Activated naive CD8-positive, alpha-beta T cell treated with anti-CD3 and anti-CD28 coated beads, Interleukin-2, amount 50 U/mL, for 24 hours (primary cell): Measurements from ENCODE around the gene ENTPD3.

Experiments
- ATAC-seq: fragments of 150-1000 bp; cut with Tn5 transposase; one replicate; pipeline ENCODE4 v1.10.0; 2021
- DNase-seq: peaks from one replicate; pipeline ENCODE4 v3.0.0; 2021
- H3K27ac Mint-ChIP-seq: one replicate; pipeline ENCODE4 v1.8.0; 2021; ENCODE audit warnings: mild to moderate bottlenecking, mixed read lengths
- H3K27me3 Mint-ChIP-seq: one replicate; pipeline ENCODE4 v1.8.0; 2021; ENCODE audit warnings: mixed read lengths
- H3K36me3 Mint-ChIP-seq: one replicate; pipeline ENCODE4 v1.8.0; 2021; ENCODE audit warnings: low read depth, mixed read lengths
- H3K4me1 Mint-ChIP-seq: one replicate; pipeline ENCODE4 v1.8.0; 2021; ENCODE audit warnings: mixed read lengths
- H3K4me3 Mint-ChIP-seq: one replicate; pipeline ENCODE4 v1.8.0; 2021; ENCODE audit warnings: mild to moderate bottlenecking, moderate library complexity, mixed read lengths
- H3K9me3 Mint-ChIP-seq: one replicate; pipeline ENCODE4 v1.8.0; 2021; ENCODE audit warnings: mixed read lengths

Gene ENTPD3, protein sequence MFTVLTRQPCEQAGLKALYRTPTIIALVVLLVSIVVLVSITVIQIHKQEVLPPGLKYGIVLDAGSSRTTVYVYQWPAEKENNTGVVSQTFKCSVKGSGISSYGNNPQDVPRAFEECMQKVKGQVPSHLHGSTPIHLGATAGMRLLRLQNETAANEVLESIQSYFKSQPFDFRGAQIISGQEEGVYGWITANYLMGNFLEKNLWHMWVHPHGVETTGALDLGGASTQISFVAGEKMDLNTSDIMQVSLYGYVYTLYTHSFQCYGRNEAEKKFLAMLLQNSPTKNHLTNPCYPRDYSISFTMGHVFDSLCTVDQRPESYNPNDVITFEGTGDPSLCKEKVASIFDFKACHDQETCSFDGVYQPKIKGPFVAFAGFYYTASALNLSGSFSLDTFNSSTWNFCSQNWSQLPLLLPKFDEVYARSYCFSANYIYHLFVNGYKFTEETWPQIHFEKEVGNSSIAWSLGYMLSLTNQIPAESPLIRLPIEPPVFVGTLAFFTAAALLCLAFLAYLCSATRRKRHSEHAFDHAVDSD

DNA sequence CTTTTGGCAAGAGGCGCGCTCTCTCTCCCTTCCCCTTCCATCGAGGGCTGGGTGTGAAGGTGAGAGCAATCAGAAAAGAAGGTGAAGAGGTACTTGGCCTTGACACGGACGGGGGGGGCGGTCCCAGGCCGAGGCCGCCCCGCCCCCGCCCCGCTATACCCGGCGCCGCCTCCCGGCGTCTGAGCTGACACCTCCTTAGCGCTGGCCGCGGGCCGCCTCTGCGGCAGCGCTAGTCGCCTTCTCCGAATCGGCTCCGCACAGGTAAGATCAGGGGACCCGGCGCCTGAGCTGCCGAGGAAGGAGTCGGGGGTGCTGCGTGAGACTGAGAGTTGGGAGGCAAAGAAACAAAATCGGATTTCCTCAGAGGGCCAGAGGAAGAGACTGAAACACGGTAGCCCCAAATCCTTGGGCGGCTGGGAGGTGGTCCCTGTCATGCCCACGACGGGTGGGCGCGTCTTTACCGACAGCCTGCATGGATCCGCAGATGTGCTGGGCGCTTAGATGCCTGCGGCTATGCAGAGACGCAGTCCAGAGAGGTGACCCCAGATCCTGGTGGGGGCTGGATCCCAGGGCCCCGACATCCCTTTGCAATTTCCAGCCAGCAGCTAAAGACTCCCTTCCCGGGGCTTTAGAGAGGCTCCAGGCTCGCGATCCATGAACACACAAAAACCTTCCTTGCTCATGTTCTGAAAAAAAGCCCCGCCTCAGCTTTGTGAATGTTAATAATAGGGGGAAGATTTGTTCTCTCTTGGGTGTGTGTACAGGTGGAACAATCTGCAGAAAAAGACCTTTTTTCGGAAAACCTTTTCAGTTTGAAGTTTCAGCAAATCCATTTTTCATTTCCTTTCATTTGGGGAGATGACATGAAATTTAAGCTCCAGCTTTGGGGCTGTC lies at the start of gene ENTPD3:
Gene ENTPD3 (plus strand): TSS at position 184 of the 894 bp plus-strand sequence. CDS start 874 bp downstream, outside the sequence.
- H3K4me3 Mint-ChIP-seq: peak within 1 kb of the TSS; percentile 59
- no peak within 1 kb of the TSS for H3K27ac Mint-ChIP-seq
- H3K9me3 Mint-ChIP-seq: no peaks in the 10 kb centered on the region
- peaks cover 3% of the 10 kb centered on the region for H3K4me1 Mint-ChIP-seq
- peaks cover 33% of the 10 kb centered on the region for H3K27me3 Mint-ChIP-seq
- ATAC-seq (peak; percentile 80), DNase-seq (peak; percentile 40)
- H3K36me3 Mint-ChIP-seq: no peaks in the 10 kb centered on the region

DNA sequence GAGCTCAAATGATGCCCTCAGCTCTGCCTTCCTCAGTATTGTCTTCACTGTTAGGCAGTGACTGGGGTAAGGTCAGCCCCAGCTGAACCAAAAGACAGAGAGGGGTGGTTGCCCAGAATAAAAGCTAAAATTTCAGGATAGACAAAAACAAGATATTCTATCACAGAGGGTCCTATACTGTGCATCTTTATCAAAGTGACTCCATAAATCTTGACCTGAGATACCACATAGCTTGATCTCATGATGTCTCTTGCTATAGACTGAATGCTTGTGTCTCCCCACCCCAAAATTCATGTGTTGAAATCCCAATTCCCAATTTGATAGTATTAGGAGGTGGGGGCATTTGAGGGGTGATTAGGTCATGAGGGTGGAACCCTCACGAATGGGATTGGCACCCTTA lies 47.1 kb upstream of the ENTPD3 start:
- H3K4me1 Mint-ChIP-seq: peaks cover 23% of the 10 kb centered on the region
- no peak overlapping the region for H3K4me3 Mint-ChIP-seq
- H3K9me3 Mint-ChIP-seq: no peaks in the 10 kb centered on the region
- DNase-seq: no peak
- no peak overlapping the region for H3K27ac Mint-ChIP-seq
- no peak for ATAC-seq
- peaks cover 4% of the 10 kb centered on the region for H3K27me3 Mint-ChIP-seq
- no peaks in the 10 kb centered on the region for H3K36me3 Mint-ChIP-seq

DNA sequence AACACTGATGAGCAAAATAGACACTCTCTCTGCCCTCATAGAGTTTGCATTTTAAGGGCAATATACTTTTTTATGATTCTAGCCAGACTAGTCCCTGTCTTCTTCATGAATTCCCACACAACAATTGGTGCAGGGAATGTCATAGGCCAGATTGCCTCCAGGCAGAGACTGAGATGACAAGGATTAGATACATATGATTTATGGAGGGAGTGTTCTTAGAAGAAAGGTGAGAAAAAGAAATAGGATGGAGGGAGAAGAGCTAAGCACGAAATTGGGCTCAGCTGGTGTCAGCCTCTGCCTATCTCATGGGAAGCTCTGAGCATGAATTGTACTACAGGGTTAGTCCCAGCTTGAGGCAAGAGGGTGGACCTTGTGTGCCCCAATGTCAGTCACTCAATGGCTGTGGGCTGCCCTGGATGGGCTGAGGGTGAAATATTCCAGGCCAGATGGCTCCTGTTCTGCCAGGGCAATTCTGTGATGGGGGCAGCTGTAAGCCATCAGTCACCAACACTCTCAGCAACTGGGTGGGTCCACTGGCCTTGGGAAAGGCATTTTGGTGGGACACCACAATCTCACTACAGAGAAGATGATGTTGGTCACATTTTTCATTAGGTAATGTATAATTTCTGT lies 46.3 kb upstream of the ENTPD3 start:
- Mint-ChIP-seq H3K36me3 (no peaks in the 10 kb centered on the region), H3K27me3 (peaks cover 4% of the 10 kb centered on the region), H3K27ac (no peak overlapping the region), H3K9me3 (no peaks in the 10 kb centered on the region), H3K4me3 (no peak overlapping the region), H3K4me1 (peaks cover 23% of the 10 kb centered on the region)
- no peak for DNase-seq
- no peak for ATAC-seq

DNA sequence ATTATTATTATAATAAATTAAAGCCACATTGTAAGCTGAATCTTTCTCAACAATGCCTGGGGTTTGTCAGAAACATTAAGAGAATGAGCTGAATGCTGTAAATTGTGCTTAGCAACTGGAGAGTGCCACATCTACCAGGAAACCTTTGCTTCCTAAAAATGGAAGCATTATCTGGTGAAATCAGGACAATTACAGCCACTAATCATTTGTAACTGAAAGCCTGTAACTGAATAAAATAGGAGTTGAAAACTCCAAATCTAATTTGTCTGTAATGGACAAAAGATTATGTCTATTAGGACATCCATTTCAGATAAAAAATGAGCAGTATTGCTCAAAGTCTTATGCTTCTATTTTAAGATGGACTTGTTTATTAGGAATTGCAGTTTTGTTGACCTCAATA lies 45.3 kb upstream of the ENTPD3 start:
- Mint-ChIP-seq H3K27me3 (peaks cover 4% of the 10 kb centered on the region), H3K4me1 (peaks cover 15% of the 10 kb centered on the region), H3K27ac (no peak overlapping the region), H3K9me3 (no peaks in the 10 kb centered on the region), H3K4me3 (no peak overlapping the region), H3K36me3 (no peaks in the 10 kb centered on the region)
- DNase-seq (no peak), ATAC-seq (no peak)

DNA sequence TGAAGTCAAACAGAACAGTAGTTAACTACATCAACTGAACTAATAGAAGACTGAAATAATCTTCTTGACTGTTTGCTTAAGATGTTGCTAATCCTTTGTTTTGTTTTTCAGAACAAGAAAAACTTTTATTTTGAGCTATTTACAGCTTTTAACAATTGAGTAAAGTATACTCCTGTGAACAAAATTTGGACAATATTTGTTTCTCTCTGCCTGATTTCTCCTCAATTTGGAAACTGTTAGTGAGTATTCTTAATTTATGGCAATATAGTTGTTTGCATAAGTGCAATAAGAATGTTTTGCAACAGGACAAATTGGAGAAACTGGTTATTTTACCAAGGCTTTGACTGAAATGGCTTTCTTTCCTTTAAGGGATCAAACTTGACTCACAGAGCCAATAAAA lies 36.5 kb upstream of the ENTPD3 start:
- Mint-ChIP-seq H3K27me3 (peaks cover 21% of the 10 kb centered on the region), H3K4me1 (no peaks in the 10 kb centered on the region), H3K36me3 (peaks cover 3% of the 10 kb centered on the region)

DNA sequence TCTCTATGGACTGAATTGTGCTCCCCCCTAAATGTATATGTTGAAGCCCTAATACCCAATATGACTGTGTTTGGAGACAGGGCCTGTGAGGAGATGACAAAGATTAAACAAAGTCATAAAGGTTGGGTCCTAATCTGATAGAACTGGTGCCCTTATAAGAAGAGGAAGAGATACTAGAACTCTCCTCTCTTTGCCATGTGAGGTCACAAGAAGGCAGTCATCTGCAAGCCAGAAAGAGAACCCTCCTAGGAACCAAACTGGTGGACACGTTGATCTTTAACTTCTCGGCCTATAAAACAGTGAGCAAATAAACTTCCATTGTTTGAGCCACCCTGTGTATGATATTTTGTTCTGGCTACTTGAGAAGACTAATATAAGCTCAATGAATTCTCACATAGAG lies 31.6 kb upstream of the ENTPD3 start:
- peaks cover 23% of the 10 kb centered on the region for H3K27me3 Mint-ChIP-seq
- no peaks in the 10 kb centered on the region for H3K4me1 Mint-ChIP-seq
- ATAC-seq (no peak), DNase-seq (no peak)
- H3K36me3 Mint-ChIP-seq: no peaks in the 10 kb centered on the region
- H3K27ac Mint-ChIP-seq: no peak overlapping the region
- no peak overlapping the region for H3K4me3 Mint-ChIP-seq
- H3K9me3 Mint-ChIP-seq: peaks cover 10% of the 10 kb centered on the region

More for the DNA sequence above, 36.5 kb upstream of the ENTPD3 start:
- DNase-seq: no peak
- H3K27ac Mint-ChIP-seq: no peak overlapping the region
- H3K4me3 Mint-ChIP-seq: no peak overlapping the region
- ATAC-seq: no peak
- peaks cover 10% of the 10 kb centered on the region for H3K9me3 Mint-ChIP-seq

DNA sequence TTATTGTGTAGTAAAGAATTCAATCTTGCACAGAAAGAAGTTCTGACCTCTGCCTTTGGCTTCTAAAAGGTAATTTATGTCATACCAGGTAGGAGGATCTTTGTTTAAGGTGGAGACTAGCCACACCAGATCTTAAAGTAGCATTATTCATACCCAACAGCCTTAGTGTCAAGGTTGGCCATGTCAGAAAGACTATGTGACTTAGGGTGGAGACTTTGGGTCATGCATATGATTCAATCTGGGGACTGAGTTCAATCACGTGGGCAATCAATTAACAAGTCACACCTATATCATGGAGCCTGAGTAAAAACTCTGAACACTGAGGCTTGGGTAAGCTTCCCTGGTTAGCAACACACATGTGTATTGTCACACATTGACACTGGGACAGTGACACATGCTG lies 28.5 kb upstream of the ENTPD3 start:
- DNase-seq (no peak), ATAC-seq (no peak)
- Mint-ChIP-seq H3K27ac (no peak overlapping the region), H3K4me1 (no peaks in the 10 kb centered on the region), H3K9me3 (no peaks in the 10 kb centered on the region), H3K4me3 (no peak overlapping the region), H3K27me3 (peaks cover 10% of the 10 kb centered on the region), H3K36me3 (no peaks in the 10 kb centered on the region)

DNA sequence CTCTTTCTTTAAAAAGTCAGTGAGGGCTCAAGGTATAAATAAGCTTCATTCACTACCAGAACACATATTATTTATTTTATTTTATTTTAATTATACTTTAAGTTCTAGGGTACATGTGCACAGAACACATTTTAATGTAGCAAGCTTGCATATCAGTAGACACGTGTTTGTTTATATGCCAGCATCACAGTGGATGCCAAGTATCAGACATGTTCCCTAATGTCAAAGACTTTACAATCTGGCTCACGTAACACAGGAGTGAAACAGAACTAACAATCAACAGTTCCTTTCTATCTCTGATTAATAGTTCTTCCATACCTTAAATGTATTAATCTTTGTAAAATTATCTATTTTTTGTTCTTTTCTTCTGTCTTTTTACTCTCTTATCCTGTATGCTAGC lies 23.3 kb upstream of the ENTPD3 start:
- no peak overlapping the region for H3K4me3 Mint-ChIP-seq
- peaks cover 10% of the 10 kb centered on the region for H3K27me3 Mint-ChIP-seq

DNA sequence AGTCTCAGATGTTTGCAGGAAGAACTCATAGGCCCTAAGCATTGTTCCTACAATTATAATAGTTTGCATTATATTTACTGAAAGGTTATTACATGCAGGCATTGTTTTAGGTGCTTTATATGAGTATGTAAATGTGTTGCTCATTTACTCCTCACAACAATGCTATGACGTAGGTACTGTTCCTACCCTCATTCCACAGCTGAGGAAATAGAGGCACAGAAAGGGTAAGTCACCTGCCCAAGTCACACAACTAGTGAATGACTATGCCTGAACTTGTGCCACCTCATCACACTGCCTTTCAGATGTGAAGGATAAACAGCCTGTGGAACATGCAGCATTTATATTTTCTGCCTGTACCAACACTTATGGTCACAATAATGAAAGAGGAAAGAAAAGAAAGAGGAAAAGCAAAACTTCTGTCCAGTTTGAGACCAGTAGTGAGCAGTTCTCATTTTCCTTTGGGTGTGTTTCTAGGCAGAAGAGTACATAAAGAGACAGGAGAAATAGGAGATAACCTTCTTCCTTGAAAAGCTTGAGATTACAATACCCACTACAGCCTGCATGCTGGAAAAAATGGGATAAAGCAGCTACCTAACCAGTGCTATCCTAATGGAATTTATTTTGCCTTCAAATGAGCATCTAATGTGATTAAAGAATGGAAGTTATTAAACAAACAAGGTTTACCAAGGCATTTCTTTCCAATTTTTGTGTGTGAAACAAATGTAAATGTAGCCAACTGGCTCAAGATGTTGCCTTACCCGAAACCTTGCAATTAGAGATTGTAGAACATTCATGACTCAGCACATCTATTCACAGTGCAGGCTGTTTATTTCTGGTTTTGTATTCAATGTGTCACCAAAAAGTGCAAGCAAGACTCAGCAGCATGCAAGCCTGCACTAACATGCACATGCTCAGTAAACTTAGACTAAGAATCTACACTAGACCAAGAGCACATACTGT lies 20.5 kb upstream of the ENTPD3 start:
- peaks cover 12% of the 10 kb centered on the region for H3K27me3 Mint-ChIP-seq
- H3K4me3 Mint-ChIP-seq: no peak overlapping the region
- H3K27ac Mint-ChIP-seq: no peak overlapping the region
- no peaks in the 10 kb centered on the region for H3K9me3 Mint-ChIP-seq
- no peaks in the 10 kb centered on the region for H3K4me1 Mint-ChIP-seq
- DNase-seq (no peak), ATAC-seq (no peak)
- H3K36me3 Mint-ChIP-seq: no peaks in the 10 kb centered on the region

More for the DNA sequence above, 23.3 kb upstream of the ENTPD3 start:
- Mint-ChIP-seq H3K9me3 (no peaks in the 10 kb centered on the region), H3K4me1 (no peaks in the 10 kb centered on the region), H3K27ac (no peak overlapping the region), H3K36me3 (no peaks in the 10 kb centered on the region)
- no peak for DNase-seq
- no peak for ATAC-seq

DNA sequence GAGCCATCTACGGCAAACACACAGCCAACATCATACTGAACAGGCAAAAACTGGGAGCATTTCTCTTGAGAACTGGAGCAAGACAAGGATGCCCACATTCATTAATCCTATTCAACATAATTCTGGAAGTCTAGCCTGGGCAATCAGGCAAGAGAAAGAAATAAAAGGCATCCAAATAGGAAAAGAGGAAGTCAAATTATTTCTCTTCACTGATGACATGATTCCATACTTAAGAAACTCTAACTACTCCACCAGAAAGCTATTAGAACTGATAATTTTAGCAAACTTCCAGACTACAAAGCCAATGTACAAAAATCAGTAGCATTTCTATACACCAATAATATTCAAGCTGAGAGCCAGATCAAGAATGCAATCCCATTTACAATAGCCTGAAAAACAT lies 17.3 kb upstream of the ENTPD3 start:
- no peak overlapping the region for H3K27ac Mint-ChIP-seq
- peaks cover 6% of the 10 kb centered on the region for H3K27me3 Mint-ChIP-seq
- ATAC-seq (no peak), DNase-seq (no peak)
- no peak overlapping the region for H3K4me3 Mint-ChIP-seq
- H3K4me1 Mint-ChIP-seq: no peaks in the 10 kb centered on the region
- no peaks in the 10 kb centered on the region for H3K36me3 Mint-ChIP-seq
- no peaks in the 10 kb centered on the region for H3K9me3 Mint-ChIP-seq

DNA sequence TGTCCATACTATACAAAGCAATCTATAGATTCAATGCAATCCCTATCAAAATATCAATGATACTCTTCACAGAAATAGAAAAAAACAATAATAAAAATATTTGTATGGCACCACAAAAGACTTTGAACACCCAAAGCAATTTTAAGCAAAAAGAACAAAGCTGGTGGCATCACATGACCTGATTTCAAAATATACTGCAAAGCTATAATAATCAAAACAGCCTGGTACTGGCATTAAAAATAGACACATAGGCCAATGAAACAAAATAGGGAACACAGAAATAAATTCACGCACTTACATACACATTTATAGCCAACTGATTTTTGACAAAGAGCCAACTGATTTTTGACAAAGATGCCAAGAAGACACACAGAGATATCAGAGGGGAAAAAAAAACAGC lies 9.2 kb upstream of the ENTPD3 start:
- H3K36me3 Mint-ChIP-seq: no peaks in the 10 kb centered on the region
- peaks cover 12% of the 10 kb centered on the region for H3K9me3 Mint-ChIP-seq
- no peak overlapping the region for H3K27ac Mint-ChIP-seq
- DNase-seq: no peak
- H3K27me3 Mint-ChIP-seq: no peaks in the 10 kb centered on the region
- H3K4me3 Mint-ChIP-seq: no peak overlapping the region
- ATAC-seq: no peak
- peaks cover 5% of the 10 kb centered on the region for H3K4me1 Mint-ChIP-seq

DNA sequence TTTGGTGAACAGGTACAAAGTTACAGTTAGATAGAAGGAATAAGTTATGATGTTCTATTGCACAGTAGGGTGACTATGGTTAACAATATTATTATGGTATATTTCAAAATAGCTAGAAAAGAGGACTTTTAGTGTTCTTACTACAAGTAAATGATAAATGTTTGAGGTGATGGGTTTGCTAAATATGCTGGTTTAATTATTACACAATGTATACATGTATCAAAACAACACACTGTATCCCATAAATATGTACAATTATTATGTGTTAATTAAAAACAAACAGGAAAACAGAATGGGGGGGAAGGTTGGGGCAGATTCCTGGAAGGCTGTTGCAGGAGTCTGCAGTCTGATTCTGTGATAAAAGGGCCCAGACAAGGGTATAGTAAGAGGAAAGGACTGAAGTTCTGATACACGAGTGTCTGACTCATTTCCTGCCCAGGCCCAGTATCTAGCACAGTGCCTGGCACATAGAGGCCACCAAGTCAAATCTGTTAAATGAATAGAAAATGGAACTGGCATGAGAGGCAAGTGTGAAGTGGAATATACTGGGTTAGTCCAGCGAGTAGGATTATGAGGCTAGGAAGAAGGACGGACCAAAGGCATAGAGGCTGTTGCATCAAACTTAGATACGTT lies 7.2 kb upstream of the ENTPD3 start:
- Mint-ChIP-seq H3K4me1 (peaks cover 5% of the 10 kb centered on the region), H3K9me3 (peaks cover 12% of the 10 kb centered on the region), H3K4me3 (no peak overlapping the region), H3K27ac (no peak overlapping the region), H3K27me3 (no peaks in the 10 kb centered on the region), H3K36me3 (no peaks in the 10 kb centered on the region)
- ATAC-seq (peak; percentile 57), DNase-seq (no peak)

DNA sequence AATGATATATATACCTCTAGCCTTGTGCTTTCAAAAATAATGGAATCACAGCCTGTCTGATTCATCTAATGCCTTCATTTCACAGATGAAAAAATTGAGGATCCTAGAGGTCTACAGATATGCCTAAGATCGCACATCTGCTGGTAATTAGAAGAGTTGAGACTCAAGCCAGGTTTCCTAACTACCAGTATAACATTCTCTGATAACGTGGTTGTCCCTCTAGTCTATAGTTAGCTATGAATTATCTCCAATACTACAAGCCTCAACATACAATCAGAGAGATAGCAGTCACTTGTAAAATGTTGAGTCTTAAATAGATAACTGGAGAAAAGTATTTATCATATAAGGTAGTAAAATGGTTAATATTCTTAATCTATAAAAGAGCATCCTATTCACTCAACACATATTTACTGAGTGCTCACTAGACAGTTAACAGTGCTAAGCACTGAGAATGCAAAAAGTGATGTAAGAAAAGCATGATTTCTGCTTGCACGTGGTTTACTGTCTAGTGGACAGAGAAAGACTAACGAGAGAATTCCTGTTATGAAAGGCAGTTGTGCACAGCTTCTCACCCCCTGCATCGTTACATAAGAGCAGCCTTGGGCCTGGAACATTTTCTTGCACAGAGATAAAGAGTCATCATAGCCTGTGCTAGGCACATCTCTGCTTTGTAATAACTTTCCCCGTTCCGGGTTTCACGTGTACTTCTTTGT lies 4.9 kb upstream of the ENTPD3 start:
- H3K36me3 Mint-ChIP-seq: no peaks in the 10 kb centered on the region
- H3K27ac Mint-ChIP-seq: no peak overlapping the region
- peaks cover 8% of the 10 kb centered on the region for H3K27me3 Mint-ChIP-seq
- H3K4me3 Mint-ChIP-seq: no peak overlapping the region
- DNase-seq (no peak), ATAC-seq (no peak)
- H3K4me1 Mint-ChIP-seq: peaks cover 8% of the 10 kb centered on the region
- H3K9me3 Mint-ChIP-seq: no peaks in the 10 kb centered on the region
